ENCODE results near the gene SLC38A4. TPM values are rescaled to one million over a fixed set of nuclear protein-coding genes. Genes with fewer than 3 reads are reported as not detected.

Gene SLC38A4
- total and polyA plus RNA-seq, 2 experiments from 2014 or later: 6.2 to 12.5 TPM

DNA sequence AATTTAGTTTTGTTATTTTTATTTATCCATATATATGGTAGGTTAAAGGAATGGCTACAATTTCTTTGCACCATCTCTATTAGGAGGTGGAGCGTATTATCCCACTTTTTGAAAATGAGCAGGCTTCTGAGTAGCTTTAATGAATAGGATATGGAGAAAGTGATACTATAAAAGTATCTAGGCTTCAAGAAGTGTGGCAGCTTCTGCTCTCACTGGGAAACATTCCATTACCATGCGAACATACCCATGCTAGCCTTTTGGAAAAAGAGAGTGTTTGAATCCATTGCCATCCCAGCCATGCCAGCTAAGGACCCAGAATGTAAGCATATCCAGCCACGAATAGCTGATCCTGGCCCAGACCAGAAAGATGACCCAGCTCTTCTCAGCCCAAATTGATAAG lies 107.3 kb downstream of the SLC38A4 start:
- Mint-ChIP-seq H3K9me3 (peaks cover 3% of the 10 kb centered on the region; the same call in 1 of the 3 replicates), H3K36me3 (ENCODE audit: low read depth) (no peaks in the 10 kb centered on the region), H3K27ac (no peak overlapping the region), H3K27me3 (ENCODE audit: insufficient read depth, low read depth, poor library complexity) (peaks cover 4% of the 10 kb centered on the region), H3K4me1 (no peaks in the 10 kb centered on the region), H3K4me3 (no peak overlapping the region)
- no peak overlapping the region for H2AFZ ChIP-seq
- H3K4me2 ChIP-seq: no peak overlapping the region
- no peaks in the 10 kb centered on the region for H3K27me3 ChIP-seq (ENCODE audit: insufficient read depth)
- H3K79me2 ChIP-seq (replicated peaks; ENCODE audit: insufficient read depth): no peaks in the 10 kb centered on the region
- 0 out of 2 replicates have a peak, but pooled peaks cover 7% of the 10 kb centered on the region for H3K9me2 ChIP-seq (ENCODE audit: insufficient read depth)
- DNase-seq (ENCODE audit: low spot score) (no peak), ATAC-seq (no peak)
- TF ChIP-seq CREB1 (CRISPR knock-in tag; IDR thresholded peaks at IDR 0.05; ENCODE audit: low read depth): no peak
- TF ChIP-seq, protein P1, sequence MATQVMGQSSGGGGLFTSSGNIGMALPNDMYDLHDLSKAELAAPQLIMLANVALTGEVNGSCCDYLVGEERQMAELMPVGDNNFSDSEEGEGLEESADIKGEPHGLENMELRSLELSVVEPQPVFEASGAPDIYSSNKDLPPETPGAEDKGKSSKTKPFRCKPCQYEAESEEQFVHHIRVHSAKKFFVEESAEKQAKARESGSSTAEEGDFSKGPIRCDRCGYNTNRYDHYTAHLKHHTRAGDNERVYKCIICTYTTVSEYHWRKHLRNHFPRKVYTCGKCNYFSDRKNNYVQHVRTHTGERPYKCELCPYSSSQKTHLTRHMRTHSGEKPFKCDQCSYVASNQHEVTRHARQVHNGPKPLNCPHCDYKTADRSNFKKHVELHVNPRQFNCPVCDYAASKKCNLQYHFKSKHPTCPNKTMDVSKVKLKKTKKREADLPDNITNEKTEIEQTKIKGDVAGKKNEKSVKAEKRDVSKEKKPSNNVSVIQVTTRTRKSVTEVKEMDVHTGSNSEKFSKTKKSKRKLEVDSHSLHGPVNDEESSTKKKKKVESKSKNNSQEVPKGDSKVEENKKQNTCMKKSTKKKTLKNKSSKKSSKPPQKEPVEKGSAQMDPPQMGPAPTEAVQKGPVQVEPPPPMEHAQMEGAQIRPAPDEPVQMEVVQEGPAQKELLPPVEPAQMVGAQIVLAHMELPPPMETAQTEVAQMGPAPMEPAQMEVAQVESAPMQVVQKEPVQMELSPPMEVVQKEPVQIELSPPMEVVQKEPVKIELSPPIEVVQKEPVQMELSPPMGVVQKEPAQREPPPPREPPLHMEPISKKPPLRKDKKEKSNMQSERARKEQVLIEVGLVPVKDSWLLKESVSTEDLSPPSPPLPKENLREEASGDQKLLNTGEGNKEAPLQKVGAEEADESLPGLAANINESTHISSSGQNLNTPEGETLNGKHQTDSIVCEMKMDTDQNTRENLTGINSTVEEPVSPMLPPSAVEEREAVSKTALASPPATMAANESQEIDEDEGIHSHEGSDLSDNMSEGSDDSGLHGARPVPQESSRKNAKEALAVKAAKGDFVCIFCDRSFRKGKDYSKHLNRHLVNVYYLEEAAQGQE (IDR thresholded peaks at IDR 0.05; ENCODE audit: unreplicated experiment): no peak
- no peak for TF ChIP-seq EZH2phosphoT487 (IDR thresholded peaks at IDR 0.05; ENCODE audit: unreplicated experiment)
- no peak for TF ChIP-seq EZH2 (IDR thresholded peaks at IDR 0.05; ENCODE audit: low read depth, unreplicated experiment)
- TF ChIP-seq STAT1 (IDR thresholded peaks at IDR 0.05; ENCODE audit: unreplicated experiment): no peak
- TF ChIP-seq POLR2AphosphoS5 (IDR thresholded peaks at IDR 0.05; ENCODE audit: low read depth): no peak
- no peak for TF ChIP-seq JUNB (IDR thresholded peaks at IDR 0.05; ENCODE audit: unreplicated experiment)
- no peak for TF ChIP-seq ZNF114 (CRISPR knock-in tag; IDR thresholded peaks at IDR 0.05)
- TF ChIP-seq ZNF331 (CRISPR knock-in tag; IDR thresholded peaks at IDR 0.05; ENCODE audit: low read depth): no peak
- TF ChIP-seq, protein P2, sequence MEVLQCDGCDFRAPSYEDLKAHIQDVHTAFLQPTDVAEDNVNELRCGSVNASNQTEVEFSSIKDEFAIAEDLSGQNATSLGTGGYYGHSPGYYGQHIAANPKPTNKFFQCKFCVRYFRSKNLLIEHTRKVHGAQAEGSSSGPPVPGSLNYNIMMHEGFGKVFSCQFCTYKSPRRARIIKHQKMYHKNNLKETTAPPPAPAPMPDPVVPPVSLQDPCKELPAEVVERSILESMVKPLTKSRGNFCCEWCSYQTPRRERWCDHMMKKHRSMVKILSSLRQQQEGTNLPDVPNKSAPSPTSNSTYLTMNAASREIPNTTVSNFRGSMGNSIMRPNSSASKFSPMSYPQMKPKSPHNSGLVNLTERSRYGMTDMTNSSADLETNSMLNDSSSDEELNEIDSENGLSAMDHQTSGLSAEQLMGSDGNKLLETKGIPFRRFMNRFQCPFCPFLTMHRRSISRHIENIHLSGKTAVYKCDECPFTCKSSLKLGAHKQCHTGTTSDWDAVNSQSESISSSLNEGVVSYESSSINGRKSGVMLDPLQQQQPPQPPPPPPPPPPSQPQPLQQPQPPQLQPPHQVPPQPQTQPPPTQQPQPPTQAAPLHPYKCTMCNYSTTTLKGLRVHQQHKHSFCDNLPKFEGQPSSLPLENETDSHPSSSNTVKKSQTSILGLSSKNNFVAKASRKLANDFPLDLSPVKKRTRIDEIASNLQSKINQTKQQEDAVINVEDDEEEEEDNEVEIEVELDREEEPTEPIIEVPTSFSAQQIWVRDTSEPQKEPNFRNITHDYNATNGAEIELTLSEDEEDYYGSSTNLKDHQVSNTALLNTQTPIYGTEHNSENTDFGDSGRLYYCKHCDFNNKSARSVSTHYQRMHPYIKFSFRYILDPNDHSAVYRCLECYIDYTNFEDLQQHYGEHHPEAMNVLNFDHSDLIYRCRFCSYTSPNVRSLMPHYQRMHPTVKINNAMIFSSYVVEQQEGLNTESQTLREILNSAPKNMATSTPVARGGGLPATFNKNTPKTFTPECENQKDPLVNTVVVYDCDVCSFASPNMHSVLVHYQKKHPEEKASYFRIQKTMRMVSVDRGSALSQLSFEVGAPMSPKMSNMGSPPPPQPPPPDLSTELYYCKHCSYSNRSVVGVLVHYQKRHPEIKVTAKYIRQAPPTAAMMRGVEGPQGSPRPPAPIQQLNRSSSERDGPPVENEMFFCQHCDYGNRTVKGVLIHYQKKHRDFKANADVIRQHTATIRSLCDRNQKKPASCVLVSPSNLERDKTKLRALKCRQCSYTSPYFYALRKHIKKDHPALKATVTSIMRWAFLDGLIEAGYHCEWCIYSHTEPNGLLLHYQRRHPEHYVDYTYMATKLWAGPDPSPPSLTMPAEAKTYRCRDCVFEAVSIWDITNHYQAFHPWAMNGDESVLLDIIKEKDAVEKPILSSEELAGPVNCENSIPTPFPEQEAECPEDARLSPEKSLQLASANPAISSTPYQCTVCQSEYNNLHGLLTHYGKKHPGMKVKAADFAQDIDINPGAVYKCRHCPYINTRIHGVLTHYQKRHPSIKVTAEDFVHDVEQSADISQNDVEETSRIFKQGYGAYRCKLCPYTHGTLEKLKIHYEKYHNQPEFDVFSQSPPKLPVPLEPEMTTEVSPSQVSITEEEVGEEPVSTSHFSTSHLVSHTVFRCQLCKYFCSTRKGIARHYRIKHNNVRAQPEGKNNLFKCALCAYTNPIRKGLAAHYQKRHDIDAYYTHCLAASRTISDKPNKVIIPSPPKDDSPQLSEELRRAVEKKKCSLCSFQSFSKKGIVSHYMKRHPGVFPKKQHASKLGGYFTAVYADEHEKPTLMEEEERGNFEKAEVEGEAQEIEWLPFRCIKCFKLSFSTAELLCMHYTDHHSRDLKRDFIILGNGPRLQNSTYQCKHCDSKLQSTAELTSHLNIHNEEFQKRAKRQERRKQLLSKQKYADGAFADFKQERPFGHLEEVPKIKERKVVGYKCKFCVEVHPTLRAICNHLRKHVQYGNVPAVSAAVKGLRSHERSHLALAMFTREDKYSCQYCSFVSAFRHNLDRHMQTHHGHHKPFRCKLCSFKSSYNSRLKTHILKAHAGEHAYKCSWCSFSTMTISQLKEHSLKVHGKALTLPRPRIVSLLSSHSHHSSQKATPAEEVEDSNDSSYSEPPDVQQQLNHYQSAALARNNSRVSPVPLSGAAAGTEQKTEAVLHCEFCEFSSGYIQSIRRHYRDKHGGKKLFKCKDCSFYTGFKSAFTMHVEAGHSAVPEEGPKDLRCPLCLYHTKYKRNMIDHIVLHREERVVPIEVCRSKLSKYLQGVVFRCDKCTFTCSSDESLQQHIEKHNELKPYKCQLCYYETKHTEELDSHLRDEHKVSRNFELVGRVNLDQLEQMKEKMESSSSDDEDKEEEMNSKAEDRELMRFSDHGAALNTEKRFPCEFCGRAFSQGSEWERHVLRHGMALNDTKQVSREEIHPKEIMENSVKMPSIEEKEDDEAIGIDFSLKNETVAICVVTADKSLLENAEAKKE (CRISPR knock-in tag; IDR thresholded peaks at IDR 0.05): no peak
- no peak for TF ChIP-seq NANOG (IDR thresholded peaks at IDR 0.05; ENCODE audit: borderline replicate concordance)
- TF ChIP-seq, protein P3, sequence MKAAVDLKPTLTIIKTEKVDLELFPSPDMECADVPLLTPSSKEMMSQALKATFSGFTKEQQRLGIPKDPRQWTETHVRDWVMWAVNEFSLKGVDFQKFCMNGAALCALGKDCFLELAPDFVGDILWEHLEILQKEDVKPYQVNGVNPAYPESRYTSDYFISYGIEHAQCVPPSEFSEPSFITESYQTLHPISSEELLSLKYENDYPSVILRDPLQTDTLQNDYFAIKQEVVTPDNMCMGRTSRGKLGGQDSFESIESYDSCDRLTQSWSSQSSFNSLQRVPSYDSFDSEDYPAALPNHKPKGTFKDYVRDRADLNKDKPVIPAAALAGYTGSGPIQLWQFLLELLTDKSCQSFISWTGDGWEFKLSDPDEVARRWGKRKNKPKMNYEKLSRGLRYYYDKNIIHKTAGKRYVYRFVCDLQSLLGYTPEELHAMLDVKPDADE (IDR thresholded peaks at IDR 0.05): no peak
- TF ChIP-seq, protein P4, sequence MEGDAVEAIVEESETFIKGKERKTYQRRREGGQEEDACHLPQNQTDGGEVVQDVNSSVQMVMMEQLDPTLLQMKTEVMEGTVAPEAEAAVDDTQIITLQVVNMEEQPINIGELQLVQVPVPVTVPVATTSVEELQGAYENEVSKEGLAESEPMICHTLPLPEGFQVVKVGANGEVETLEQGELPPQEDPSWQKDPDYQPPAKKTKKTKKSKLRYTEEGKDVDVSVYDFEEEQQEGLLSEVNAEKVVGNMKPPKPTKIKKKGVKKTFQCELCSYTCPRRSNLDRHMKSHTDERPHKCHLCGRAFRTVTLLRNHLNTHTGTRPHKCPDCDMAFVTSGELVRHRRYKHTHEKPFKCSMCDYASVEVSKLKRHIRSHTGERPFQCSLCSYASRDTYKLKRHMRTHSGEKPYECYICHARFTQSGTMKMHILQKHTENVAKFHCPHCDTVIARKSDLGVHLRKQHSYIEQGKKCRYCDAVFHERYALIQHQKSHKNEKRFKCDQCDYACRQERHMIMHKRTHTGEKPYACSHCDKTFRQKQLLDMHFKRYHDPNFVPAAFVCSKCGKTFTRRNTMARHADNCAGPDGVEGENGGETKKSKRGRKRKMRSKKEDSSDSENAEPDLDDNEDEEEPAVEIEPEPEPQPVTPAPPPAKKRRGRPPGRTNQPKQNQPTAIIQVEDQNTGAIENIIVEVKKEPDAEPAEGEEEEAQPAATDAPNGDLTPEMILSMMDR (conservative IDR thresholded peaks at IDR 0.05; ENCODE audit: low read depth in 2 of 2): no peak
- no peaks in the 10 kb centered on the region for H3F3A ChIP-seq (replicated peaks; ENCODE audit: low read depth)
- no peak overlapping the region for H3K4me3 ChIP-seq
- H3K4me1 ChIP-seq (ENCODE audit: insufficient read depth): no peaks in the 10 kb centered on the region
- no peak overlapping the region for H3K27ac ChIP-seq (ENCODE audit: low read depth)
- H3K36me3 ChIP-seq (ENCODE audit: insufficient read depth): no peaks in the 10 kb centered on the region
- no peaks in the 10 kb centered on the region for H4K20me1 ChIP-seq (replicated peaks; ENCODE audit: insufficient read depth)
